IMR-90 (cell line): ENCODE data around the gene PINLYP. TPM values are rescaled to one million over a fixed set of nuclear protein-coding genes. Genes with fewer than 3 reads are reported as not detected.

Experiments used
- ATAC-seq: fragments of 200-7000 bp; cut with Tn5 transposase; 2 replicates; pipeline ENCODE4 v1.9.1; 2020; ENCODE audit warnings: low read depth, mild to moderate bottlenecking, moderate library complexity
- BruUV-seq: library from RNA; stranded (reverse); fragments of 400-500 nt; replicated peaks from 2 replicates; lab custom pipeline; 2021; lab: Mats Ljungman, UMichigan
- CTCF ChIA-PET: fragments of 300-600 bp; formaldehyde crosslinking; extraction: SDS; loops from one replicate; lab custom pipeline; 2021; ENCODE audit warnings: antibody characterized with exemption; lab: Yijun Ruan, JAX
- POLR2A ChIA-PET: fragments of 300-600 bp; sonication (Branson Sonifier 250); formaldehyde crosslinking; loops from one replicate; lab custom pipeline; 2022; ENCODE audit warnings: antibody characterized with exemption; ENCODE audit not compliant: unreplicated experiment; lab: Charles Lee
- DNase-seq: peaks from one replicate; pipeline ENCODE4 v3.0.0; 2013
- H2AFZ ChIP-seq: replicated peaks from 2 replicates; pipeline ENCODE3; 2013; ENCODE audit warnings: low read length, mild to moderate bottlenecking; ENCODE audit not compliant: poor library complexity
- H2AK5ac ChIP-seq: 2 replicates; pipeline ENCODE4 v1.6.1; 2013; ENCODE audit warnings: low read depth, low read length, inconsistent platforms
- H2AK9ac ChIP-seq: replicated peaks from 2 replicates; pipeline ENCODE3; 2013; ENCODE audit warnings: mild to moderate bottlenecking, low read depth, low read length, moderate library complexity; ENCODE audit not compliant: poor library complexity
- H2BK120ac ChIP-seq: 2 replicates; pipeline ENCODE4 v1.6.1; 2013; ENCODE audit warnings: low read depth, low read length, inconsistent platforms
- H2BK15ac ChIP-seq: 3 replicates; pipeline ENCODE4 v1.6.1; 2013; ENCODE audit warnings: low read depth, low read length, inconsistent platforms
- H2BK20ac ChIP-seq: 2 replicates; pipeline ENCODE4 v1.6.1; 2013; ENCODE audit warnings: low read depth, mild to moderate bottlenecking, inconsistent platforms, low read length, moderate library complexity
- H2BK5ac ChIP-seq: 2 replicates; pipeline ENCODE4 v1.6.1; 2013; ENCODE audit warnings: mild to moderate bottlenecking, low read depth, low read length, inconsistent platforms; ENCODE audit not compliant: poor library complexity, severe bottlenecking
- H3K14ac ChIP-seq: replicated peaks from 2 replicates; pipeline ENCODE4 v1.6.1; 2013; ENCODE audit warnings: low read depth, low read length, inconsistent platforms
- H3K18ac ChIP-seq: 2 replicates; pipeline ENCODE4 v1.6.1; 2013; ENCODE audit warnings: low read depth, low read length, control low read depth
- H3K23ac ChIP-seq: 2 replicates; pipeline ENCODE4 v1.6.1; 2013; ENCODE audit warnings: low read depth, low read length, inconsistent platforms
- H3K27ac ChIP-seq: 2 replicates; pipeline ENCODE4 v1.5.1; 2013; ENCODE audit warnings: mild to moderate bottlenecking, control low read depth, low read length; ENCODE audit not compliant: insufficient read depth
- H3K27me3 ChIP-seq: 2 replicates; pipeline ENCODE4 v1.6.1; 2013; ENCODE audit warnings: low read length; ENCODE audit not compliant: control insufficient read depth, insufficient read depth
- H3K36me3 ChIP-seq: 2 replicates; pipeline ENCODE4 v1.6.1; 2013; ENCODE audit warnings: low read length, mixed read lengths; ENCODE audit not compliant: control insufficient read depth, insufficient read depth
- H3K4ac ChIP-seq: 2 replicates; pipeline ENCODE4 v1.6.1; 2013; ENCODE audit warnings: low read depth, low read length, inconsistent platforms
- H3K4me1 ChIP-seq: 2 replicates; pipeline ENCODE4 v1.6.1; 2013; ENCODE audit warnings: low read length, mixed read lengths; ENCODE audit not compliant: control insufficient read depth, insufficient read depth
- H3K4me2 ChIP-seq: 2 replicates; pipeline ENCODE4 v1.6.1; 2013; ENCODE audit warnings: low read depth, mild to moderate bottlenecking, control low read depth, low read length, moderate library complexity
- H3K4me3 ChIP-seq: 2 replicates; pipeline ENCODE4 v1.5.1; 2013; ENCODE audit warnings: low read depth, mild to moderate bottlenecking, control low read depth, low read length, moderate library complexity; ENCODE audit not compliant: insufficient read depth
- H3K56ac ChIP-seq: 2 replicates; pipeline ENCODE4 v1.6.1; 2013; ENCODE audit warnings: low read length, inconsistent platforms; ENCODE audit not compliant: insufficient read depth; ENCODE audit errors: extremely low read depth
- H3K79me1 ChIP-seq, 2 experiments: 2 replicates each; pipeline ENCODE4 v1.6.1; 2013; ENCODE audit warnings: low read length in 2 of 2, inconsistent platforms in 1 of 2, low read depth in 1 of 2
- H3K9ac ChIP-seq: 2 replicates; pipeline ENCODE4 v1.6.1; 2013; ENCODE audit warnings: low read depth, low read length, control low read depth
- H3K9me1 ChIP-seq: 2 replicates; pipeline ENCODE4 v1.6.1; 2013; ENCODE audit warnings: low read length, inconsistent platforms; ENCODE audit not compliant: insufficient read depth
- H3K9me3 ChIP-seq: 2 replicates; pipeline ENCODE4 v1.6.1; 2013; ENCODE audit warnings: low read length; ENCODE audit not compliant: control insufficient read depth, insufficient read depth
- H4K20me1 ChIP-seq: 2 replicates; pipeline ENCODE4 v1.6.1; 2013; ENCODE audit warnings: low read length, inconsistent platforms; ENCODE audit not compliant: insufficient read depth
- H4K5ac ChIP-seq: 2 replicates; pipeline ENCODE4 v1.6.1; 2013; ENCODE audit warnings: mild to moderate bottlenecking, low read depth, low read length, control low read depth
- H4K8ac ChIP-seq, 2 experiments: 2 replicates each; pipeline ENCODE4 v1.6.1; 2013; ENCODE audit warnings: low read depth in 2 of 2, low read length in 2 of 2, control low read depth in 1 of 2, inconsistent platforms in 1 of 2
- H4K91ac ChIP-seq: 2 replicates; pipeline ENCODE4 v1.6.1; 2013; ENCODE audit warnings: low read depth, low read length, inconsistent platforms; ENCODE audit not compliant: insufficient read depth
- BHLHE40 ChIP-seq: fragments of 150-350 bp; IDR thresholded peaks from 2 replicates; pipeline ENCODE4 v1.6.1; 2016; ENCODE audit warnings: mild to moderate bottlenecking, low read depth, low read length
- CEBPB ChIP-seq: IDR thresholded peaks from 2 replicates; pipeline ENCODE4 v1.6.1; 2012; ENCODE audit warnings: low read depth, low read length, improper control_type of control experiment
- CHD1 ChIP-seq: IDR thresholded peaks from 2 replicates; pipeline ENCODE4 v1.6.1; 2012; ENCODE audit warnings: low read depth, low read length, improper control_type of control experiment
- FOS ChIP-seq: fragments of 150-350 bp; IDR thresholded peaks from 2 replicates; pipeline ENCODE4 v1.6.1; 2016; ENCODE audit warnings: low read depth, low read length
- MAFK ChIP-seq: IDR thresholded peaks from 2 replicates; pipeline ENCODE4 v1.6.1; 2012; ENCODE audit warnings: low read depth, low read length, improper control_type of control experiment
- MAZ ChIP-seq: IDR thresholded peaks from 2 replicates; pipeline ENCODE4 v1.6.1; 2012; ENCODE audit warnings: low read depth, mild to moderate bottlenecking, low read length, improper control_type of control experiment, moderate library complexity, borderline replicate concordance
- MXI1 ChIP-seq: IDR thresholded peaks from 2 replicates; pipeline ENCODE4 v1.6.1; 2012; ENCODE audit warnings: low read depth, mild to moderate bottlenecking, low read length, moderate library complexity, borderline replicate concordance
- NFE2L2 ChIP-seq: fragments of 150-350 bp; IDR thresholded peaks from 2 replicates; pipeline ENCODE4 v1.6.1; 2016; ENCODE audit warnings: low read depth, mild to moderate bottlenecking, low read length
- RAD21 ChIP-seq: IDR thresholded peaks from 2 replicates; pipeline ENCODE4 v1.6.1; 2012; ENCODE audit warnings: low read length, improper control_type of control experiment
- RCOR1 ChIP-seq: IDR thresholded peaks from 2 replicates; pipeline ENCODE4 v1.6.1; 2012; ENCODE audit warnings: mild to moderate bottlenecking, low read length, improper control_type of control experiment; ENCODE audit not compliant: insufficient replicate concordance
- RFX5 ChIP-seq: IDR thresholded peaks from 2 replicates; pipeline ENCODE4 v1.8.0; 2012; ENCODE audit warnings: low read depth, mild to moderate bottlenecking, low read length, moderate library complexity
- SMC3 ChIP-seq: fragments of 150-350 bp; IDR thresholded peaks from 2 replicates; pipeline ENCODE4 v1.6.1; 2016; ENCODE audit warnings: low read depth, mild to moderate bottlenecking, antibody characterized with exemption, low read length, moderate library complexity
- WGBS, 2 experiments: methylation state at CpG; one replicate each; pipeline versions ENCODE4 v1.1.5 to v1.1.7; 2013; ENCODE audit warnings: missing lambda C conversion rate in 2 of 2; ENCODE audit not compliant: insufficient read length in 1 of 2; ENCODE audit errors: extremely low coverage in 2 of 2; 5-methylcytosine and 5-hydroxymethylcytosine counted together
- dilution Hi-C: fragments of 300-500 bp; cut with HindIII; formaldehyde crosslinking; loops from one replicate; pipeline ENCODE4 v1.14.3; 2018; ENCODE audit warnings: low sequenced_read_pairs; ENCODE audit not compliant: unreplicated experiment
- in situ Hi-C: fragments of 300-500 bp; cut with MboI; formaldehyde crosslinking; loops from 3 replicates; pipeline ENCODE4 v1.14.3; 2019; ENCODE audit warnings: low sequenced_read_pairs, inconsistent platforms, mixed read lengths
- intact Hi-C: fragments of 100-400 bp; cut with micrococcal nuclease; formaldehyde crosslinking; loops from 2 replicates; pipeline ENCODE4 v1.10.0; 2022
- polyA plus RNA-seq, 3 experiments: library from polyadenylated mRNA; depleted of rRNA; stranded (reverse); fragments of >200 nt; gene quantifications; 2 replicates each; pipeline ENCODE4 v1.2.3, GENCODE V29; 2012; ENCODE audit warnings: low replicate concordance in 1 of 3
- total RNA-seq: library from RNA; depleted of rRNA; stranded (reverse); fragments of >200 nt; gene quantifications from 2 replicates; pipeline ENCODE4 v1.2.3, GENCODE V29; 2012
- TF ChIP-seq, protein P1 (sequence below): fragments of 150-350 bp; IDR thresholded peaks from 2 replicates; pipeline ENCODE4 v1.6.1; 2016; ENCODE audit warnings: low read depth, mild to moderate bottlenecking, low read length, moderate library complexity, borderline replicate concordance
- TF ChIP-seq, protein P2 (sequence below): conservative IDR thresholded peaks from 2 replicates; pipeline ENCODE4 v1.5.1; 2012; ENCODE audit warnings: mild to moderate bottlenecking, low read depth, low read length, improper control_type of control experiment
- TF ChIP-seq, protein P3 (sequence below): fragments of 150-350 bp; IDR thresholded peaks from 2 replicates; pipeline ENCODE4 v1.6.1; 2017; ENCODE audit warnings: mild to moderate bottlenecking, antibody characterized with exemption, low read length, low read depth

PINLYP gene
- total and polyA plus RNA-seq, 2 of the 4 experiments (the other 2 are of a cell fraction) = 0.54 to 1.4 TPM

DNA sequence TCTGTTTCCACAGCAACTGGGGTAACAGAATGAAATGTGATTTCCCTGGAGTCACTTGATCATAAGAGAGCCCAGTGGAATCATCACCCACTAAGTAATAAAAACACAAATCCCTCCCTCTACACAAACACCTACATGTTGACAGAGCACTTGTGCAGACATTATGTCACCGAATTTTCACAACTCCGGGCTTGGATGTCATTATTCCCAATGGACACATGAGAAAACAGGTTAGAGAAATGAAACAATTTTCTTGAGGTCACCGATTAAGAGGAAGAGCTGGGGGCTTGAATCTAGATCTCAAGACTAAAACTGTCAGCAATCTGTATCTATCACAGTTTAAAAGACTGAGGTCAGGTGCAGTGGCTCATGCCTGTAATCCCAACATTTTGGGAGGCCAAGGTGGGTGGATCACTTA is 3.4 kb upstream of the PINLYP start:
- Histone ChIP-seq H3K18ac (no peak overlapping the region), H2BK120ac (no peak overlapping the region), H3K36me3 (0 out of 2 replicates have a peak, but pooled peaks cover 1% of the 10 kb centered on the region), H3K4me2 (no peak overlapping the region), H4K91ac (no peak overlapping the region), H3K4me3 (no peak overlapping the region), H4K5ac (no peak overlapping the region), H4K20me1 (no peaks in the 10 kb centered on the region), H3K9me3 (no peaks in the 10 kb centered on the region), H2BK20ac (no peak overlapping the region), H2AK9ac (no peak overlapping the region), H2AK5ac (no peak overlapping the region), H4K8ac (no peak overlapping the region), H2BK5ac (no peak overlapping the region), H3K9ac (no peak overlapping the region), H3K9me1 (peaks cover 6% of the 10 kb centered on the region; the same call in 1 of the 2 replicates), H3K4ac (no peak overlapping the region), H3K27ac (no peak overlapping the region), H2AFZ (no peak overlapping the region), H3K14ac (no peak overlapping the region), H3K27me3 (no peaks in the 10 kb centered on the region), H3K56ac (no peak overlapping the region), H3K4me1 (peaks cover 5% of the 10 kb centered on the region), H3K79me1 (peaks cover 34 to 65% of the 10 kb centered on the region in 2 experiments), H3K23ac (no peak overlapping the region), H2BK15ac (no peak overlapping the region)
- ATAC-seq (no peak), DNase-seq (no peak)
- ChIA-PET CTCF (interaction anchor here (1.2 kb wide), 1 partner anchor 125 kb away, joined by 3 read pairs; no protein-coding TSS in a partner anchor), POLR2A (no interaction called here)
- dilution Hi-C loops = no loop called here
- in situ Hi-C loops = no loop called here
- WGBS, 2 experiments = 100% methylated on average over 2 of the region's 3 CpGs; no CpG with 5 or more reads in 1 of the 2 experiments
- intact Hi-C loops = no loop called here
- TF ChIP-seq MXI1 (no peak), BHLHE40 (no peak), RFX5 (no peak), SMC3 (no peak), CHD1 (no peak), MAZ (no peak), CEBPB (no peak), NFE2L2 (no peak), RAD21 (no peak), MAFK (no peak), RCOR1 (no peak), FOS (no peak)
- TF ChIP-seq, protein P1, sequence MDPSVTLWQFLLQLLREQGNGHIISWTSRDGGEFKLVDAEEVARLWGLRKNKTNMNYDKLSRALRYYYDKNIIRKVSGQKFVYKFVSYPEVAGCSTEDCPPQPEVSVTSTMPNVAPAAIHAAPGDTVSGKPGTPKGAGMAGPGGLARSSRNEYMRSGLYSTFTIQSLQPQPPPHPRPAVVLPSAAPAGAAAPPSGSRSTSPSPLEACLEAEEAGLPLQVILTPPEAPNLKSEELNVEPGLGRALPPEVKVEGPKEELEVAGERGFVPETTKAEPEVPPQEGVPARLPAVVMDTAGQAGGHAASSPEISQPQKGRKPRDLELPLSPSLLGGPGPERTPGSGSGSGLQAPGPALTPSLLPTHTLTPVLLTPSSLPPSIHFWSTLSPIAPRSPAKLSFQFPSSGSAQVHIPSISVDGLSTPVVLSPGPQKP = no peak
- TF ChIP-seq, protein P2, sequence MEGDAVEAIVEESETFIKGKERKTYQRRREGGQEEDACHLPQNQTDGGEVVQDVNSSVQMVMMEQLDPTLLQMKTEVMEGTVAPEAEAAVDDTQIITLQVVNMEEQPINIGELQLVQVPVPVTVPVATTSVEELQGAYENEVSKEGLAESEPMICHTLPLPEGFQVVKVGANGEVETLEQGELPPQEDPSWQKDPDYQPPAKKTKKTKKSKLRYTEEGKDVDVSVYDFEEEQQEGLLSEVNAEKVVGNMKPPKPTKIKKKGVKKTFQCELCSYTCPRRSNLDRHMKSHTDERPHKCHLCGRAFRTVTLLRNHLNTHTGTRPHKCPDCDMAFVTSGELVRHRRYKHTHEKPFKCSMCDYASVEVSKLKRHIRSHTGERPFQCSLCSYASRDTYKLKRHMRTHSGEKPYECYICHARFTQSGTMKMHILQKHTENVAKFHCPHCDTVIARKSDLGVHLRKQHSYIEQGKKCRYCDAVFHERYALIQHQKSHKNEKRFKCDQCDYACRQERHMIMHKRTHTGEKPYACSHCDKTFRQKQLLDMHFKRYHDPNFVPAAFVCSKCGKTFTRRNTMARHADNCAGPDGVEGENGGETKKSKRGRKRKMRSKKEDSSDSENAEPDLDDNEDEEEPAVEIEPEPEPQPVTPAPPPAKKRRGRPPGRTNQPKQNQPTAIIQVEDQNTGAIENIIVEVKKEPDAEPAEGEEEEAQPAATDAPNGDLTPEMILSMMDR = no peak
- TF ChIP-seq, protein P3, sequence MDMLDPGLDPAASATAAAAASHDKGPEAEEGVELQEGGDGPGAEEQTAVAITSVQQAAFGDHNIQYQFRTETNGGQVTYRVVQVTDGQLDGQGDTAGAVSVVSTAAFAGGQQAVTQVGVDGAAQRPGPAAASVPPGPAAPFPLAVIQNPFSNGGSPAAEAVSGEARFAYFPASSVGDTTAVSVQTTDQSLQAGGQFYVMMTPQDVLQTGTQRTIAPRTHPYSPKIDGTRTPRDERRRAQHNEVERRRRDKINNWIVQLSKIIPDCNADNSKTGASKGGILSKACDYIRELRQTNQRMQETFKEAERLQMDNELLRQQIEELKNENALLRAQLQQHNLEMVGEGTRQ = no peak
- no TSS peak for BruUV-seq
